HL-60 (cell line): ENCODE data around the gene CNGA4.

ENCODE experiments used
- DNase-seq, 2 experiments: peaks; one replicate each; pipeline ENCODE4 v3.0.0-alpha.2; 2010 to 2020; ENCODE audit warnings: low read depth in 1 of 2, low spot score in 1 of 2
- H3K27ac ChIP-seq: fragments of 250-450 bp; sonication (Bioruptor Pico); replicated peaks from 2 replicates; pipeline ENCODE4 v1.5.1; 2020; ENCODE audit warnings: mild to moderate bottlenecking, moderate library complexity
- H3K27me3 ChIP-seq: fragments of 250-450 bp; sonication (Bioruptor Pico); 2 replicates; pipeline ENCODE4 v1.5.1; 2021; ENCODE audit warnings: mild to moderate bottlenecking, moderate library complexity; ENCODE audit not compliant: insufficient read depth, poor library complexity, severe bottlenecking
- H3K4me3 ChIP-seq: replicated peaks from 2 replicates; pipeline ENCODE4 v1.5.1; 2011; ENCODE audit warnings: mild to moderate bottlenecking, control low read depth, low read length; ENCODE audit not compliant: insufficient read depth
- CTCF ChIP-seq: IDR thresholded peaks from one replicate; pipeline ENCODE4 v1.5.1; 2011; ENCODE audit warnings: low read length, control low read depth, inconsistent platforms; ENCODE audit not compliant: insufficient read depth
- GABPA ChIP-seq: IDR thresholded peaks from 2 replicates; pipeline ENCODE4 v1.6.1; 2012; ENCODE audit warnings: low read depth
- POLR2AphosphoS5 ChIP-seq: IDR thresholded peaks from 2 replicates; pipeline ENCODE4 v1.6.1; 2012; ENCODE audit warnings: low read depth
- REST ChIP-seq: IDR thresholded peaks from 2 replicates; pipeline ENCODE4 v1.6.1; 2012; ENCODE audit warnings: low read depth; ENCODE audit not compliant: insufficient replicate concordance
- SPI1 ChIP-seq: IDR thresholded peaks from 2 replicates; pipeline ENCODE4 v1.6.1; 2012; ENCODE audit warnings: low read depth, mild to moderate bottlenecking, borderline replicate concordance

CNGA4 gene

GRCh38 chr11:6225024-6225423 lies 13.9 kb upstream of the CNGA4 start:
- no peaks in the 10 kb centered on the region for H3K27me3 ChIP-seq
- no peak for TF ChIP-seq GABPA
- TF ChIP-seq SPI1 = no peak
- TF ChIP-seq REST = no peak
- TF ChIP-seq POLR2AphosphoS5 = no peak
- no peak for TF ChIP-seq CTCF
- no peak overlapping the region for H3K27ac ChIP-seq
- DNase-seq = no peak
- H3K4me3 ChIP-seq = no peak overlapping the region

GRCh38 chr11:6225896-6226295 lies 13.0 kb upstream of the CNGA4 start:
- TF ChIP-seq CTCF (no peak), SPI1 (peak; percentile 7; the same call in 1 of the 2 replicates), GABPA (no peak), REST (no peak), POLR2AphosphoS5 (no peak)
- Histone ChIP-seq H3K27ac (0 out of 2 replicates have a peak overlapping the region, but pooled peaks have one; percentile 22), H3K27me3 (no peaks in the 10 kb centered on the region), H3K4me3 (no peak overlapping the region)
- DNase-seq = peak in 1 of 2 experiments; percentile 61

- no peak for DNase-seq
- TF ChIP-seq CTCF (no peak), SPI1 (no peak), GABPA (no peak), POLR2AphosphoS5 (no peak), REST (no peak)
- no peak overlapping the region for H3K27ac ChIP-seq
- H3K4me3 ChIP-seq = no peak overlapping the region
- no peaks in the 10 kb centered on the region for H3K27me3 ChIP-seq
These were observed 10.4 kb upstream of the CNGA4 start for GRCh38 chr11:6228520-6228919.
